Parathyroid adenoma (tissue), 2 donors: Measurements from ENCODE around the gene TNNC1.

ENCODE experiments used
- H2AFZ ChIP-seq: fragments of 300-600 bp; sonication (generic); one replicate; pipeline ENCODE4 v1.7.0; 2017; ENCODE audit warnings: antibody characterized with exemption, mild to moderate bottlenecking
- H3K27ac ChIP-seq: fragments of 300-600 bp; sonication (generic); one replicate; pipeline ENCODE4 v1.7.0; 2017
- H3K27me3 ChIP-seq: fragments of 300-600 bp; sonication (generic); one replicate; pipeline ENCODE4 v1.7.0; 2017; ENCODE audit warnings: low read length; ENCODE audit not compliant: control insufficient read depth, insufficient read depth
- H3K36me3 ChIP-seq: fragments of 300-600 bp; sonication (generic); one replicate; pipeline ENCODE4 v1.7.0; 2017; ENCODE audit warnings: low read length; ENCODE audit not compliant: control insufficient read depth, insufficient read depth
- H3K4me1 ChIP-seq: fragments of 300-600 bp; sonication (generic); one replicate; pipeline ENCODE4 v1.7.0; 2017; ENCODE audit warnings: control low read depth
- H3K4me2 ChIP-seq: fragments of 300-600 bp; sonication (generic); one replicate; pipeline ENCODE4 v1.7.0; 2017; ENCODE audit warnings: low read length
- H3K4me3 ChIP-seq: fragments of 300-600 bp; sonication (generic); one replicate; pipeline ENCODE4 v1.7.0; 2017; ENCODE audit warnings: low read depth, low read length
- H3K79me2 ChIP-seq: fragments of 300-600 bp; sonication (generic); one replicate; pipeline ENCODE4 v1.7.0; 2017; ENCODE audit warnings: control low read depth
- H3K9ac ChIP-seq: fragments of 300-600 bp; sonication (generic); one replicate; pipeline ENCODE4 v1.7.0; 2017; ENCODE audit warnings: mild to moderate bottlenecking
- H3K9me3 ChIP-seq: fragments of 300-600 bp; sonication (generic); one replicate; pipeline ENCODE4 v1.7.0; 2017; ENCODE audit warnings: low read length; ENCODE audit not compliant: control insufficient read depth
- CTCF ChIP-seq: fragments of 300-600 bp; sonication (generic); IDR thresholded peaks from one replicate; pipeline ENCODE4 v1.7.0; 2017; ENCODE audit warnings: antibody characterized with exemption, mild to moderate bottlenecking
- donor health status: primary hyperparathyroidism.

The TNNC1 gene

GRCh38 chr3:52437326-52438103 is 16.3 kb downstream of the TNNC1 start:
- TF ChIP-seq CTCF: no peak
- Histone ChIP-seq H3K36me3 (no peaks in the 10 kb centered on the region), H3K9me3 (no peaks in the 10 kb centered on the region), H3K4me3 (no peak overlapping the region), H3K79me2 (no peaks in the 10 kb centered on the region), H3K4me2 (no peak overlapping the region), H2AFZ (no peak overlapping the region), H3K4me1 (peaks cover 4% of the 10 kb centered on the region), H3K27me3 (no peaks in the 10 kb centered on the region), H3K27ac (no peak overlapping the region), H3K9ac (no peak overlapping the region)

GRCh38 chr3:52436500-52437149 is 17.2 kb downstream of the TNNC1 start:
- Histone ChIP-seq H3K4me2 (no peak overlapping the region), H3K4me3 (no peak overlapping the region), H2AFZ (no peak overlapping the region), H3K27me3 (no peaks in the 10 kb centered on the region), H3K79me2 (no peaks in the 10 kb centered on the region), H3K36me3 (no peaks in the 10 kb centered on the region), H3K9ac (no peak overlapping the region), H3K9me3 (no peaks in the 10 kb centered on the region), H3K27ac (no peak overlapping the region), H3K4me1 (peaks cover 4% of the 10 kb centered on the region)
- no peak for TF ChIP-seq CTCF

GRCh38 chr3:52435246-52436101 is 18.4 kb downstream of the TNNC1 start:
- Histone ChIP-seq H3K27me3 (no peaks in the 10 kb centered on the region), H3K4me3 (no peak overlapping the region)

GRCh38 chr3:52434491-52435115 is 19.2 kb downstream of the TNNC1 start:
- H3K36me3 ChIP-seq: no peaks in the 10 kb centered on the region
- peaks cover 4% of the 10 kb centered on the region for H3K4me1 ChIP-seq
- no peak overlapping the region for H3K27ac ChIP-seq
- H3K4me3 ChIP-seq: no peak overlapping the region
- H3K4me2 ChIP-seq: no peak overlapping the region
- TF ChIP-seq CTCF: no peak
- no peaks in the 10 kb centered on the region for H3K79me2 ChIP-seq
- H2AFZ ChIP-seq: no peak overlapping the region
- no peaks in the 10 kb centered on the region for H3K27me3 ChIP-seq
- H3K9ac ChIP-seq: no peak overlapping the region
- no peaks in the 10 kb centered on the region for H3K9me3 ChIP-seq

More at GRCh38 chr3:52435246-52436101, 18.4 kb downstream of the TNNC1 start:
- Histone ChIP-seq H3K4me1 (peaks cover 4% of the 10 kb centered on the region), H3K9me3 (no peaks in the 10 kb centered on the region), H3K36me3 (no peaks in the 10 kb centered on the region), H3K79me2 (no peaks in the 10 kb centered on the region), H3K9ac (no peak overlapping the region), H3K4me2 (no peak overlapping the region), H2AFZ (no peak overlapping the region), H3K27ac (no peak overlapping the region)
- no peak for TF ChIP-seq CTCF
